Measurements from ENCODE around the gene MYZAP. TPM values are rescaled to one million over a fixed set of nuclear protein-coding genes. Genes with fewer than 3 reads are reported as not detected.

The MYZAP gene
- total RNA-seq, 1 experiment from 2014 or later, result 0.63 TPM

DNA sequence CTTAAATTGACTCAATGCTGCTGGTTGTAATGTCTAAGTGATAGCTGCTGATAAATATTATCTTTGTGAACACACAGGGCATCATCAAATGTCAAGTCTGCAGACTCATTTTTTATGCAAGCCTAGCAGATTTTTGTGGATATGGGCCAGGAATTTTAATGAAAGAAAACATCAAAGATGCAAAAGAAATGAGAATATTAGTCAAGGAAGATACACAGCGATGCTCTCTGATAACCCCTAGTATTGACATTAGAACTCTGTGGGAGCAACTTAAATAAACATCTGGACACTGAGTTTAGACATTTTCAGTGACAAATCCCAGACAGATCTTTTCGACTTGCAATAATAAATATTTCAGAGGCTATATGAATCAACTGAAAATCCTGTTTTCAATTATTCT lies 143.2 kb downstream of the MYZAP start:
- Histone ChIP-seq H3K14ac (ENCODE audit: insufficient read depth, low read length) (no peak overlapping the region), H2BK15ac (ENCODE audit: low read depth, low read length) (no peak overlapping the region), H4K91ac (ENCODE audit: insufficient read length, low read depth, low read length) (no peak overlapping the region), H3T11ph (ENCODE audit: low read length) (no peak overlapping the region), H3K27me3 (ENCODE audit: insufficient read depth, low read length) (no peaks in the 10 kb centered on the region), H2AK5ac (ENCODE audit: insufficient read length, low read length) (no peak overlapping the region), H3K79me2 (ENCODE audit: insufficient read depth, low read length) (no peaks in the 10 kb centered on the region), H3K4me1 (ENCODE audit: insufficient read depth, low read length) (no peaks in the 10 kb centered on the region), H3K27ac (ENCODE audit: insufficient read length, low read depth, low read length) (no peak overlapping the region), H4K20me1 (ENCODE audit: control insufficient read depth, insufficient read depth, insufficient read length) (no peaks in the 10 kb centered on the region), H2BK12ac (ENCODE audit: insufficient read length, low read depth, low read length) (no peak overlapping the region), H4K8ac (replicated peaks; ENCODE audit: insufficient read length, low read depth, low read length) (no peak overlapping the region), H3K23ac (ENCODE audit: insufficient read length, low read depth, low read length) (no peak overlapping the region), H3K56ac (ENCODE audit: insufficient read length, low read depth, low read length) (no peak overlapping the region), H4K5ac (ENCODE audit: insufficient read length, low read depth, low read length) (no peak overlapping the region), H3K79me1 (ENCODE audit: insufficient read depth, low read depth, low read length, poor library complexity, severe bottlenecking) (no peaks in the 10 kb centered on the region), H2BK20ac (ENCODE audit: low read depth, low read length, poor library complexity, severe bottlenecking) (no peak overlapping the region), H3K4me2 (ENCODE audit: insufficient read depth, insufficient read length, low read length) (no peak overlapping the region), H3K9ac (ENCODE audit: extremely low read depth, insufficient read length, low read length) (no peak overlapping the region), H3K18ac (ENCODE audit: insufficient read length, low read depth, low read length) (no peak overlapping the region), H3K4ac (ENCODE audit: low read depth, low read length) (no peak overlapping the region), H3K23me2 (ENCODE audit: insufficient read length, low read depth, low read length, poor library complexity, severe bottlenecking) (no peaks in the 10 kb centered on the region), H3K9me3 (ENCODE audit: control insufficient read depth, low read depth, low read length) (no peaks in the 10 kb centered on the region), H2BK5ac (ENCODE audit: insufficient read length, low read length) (no peak overlapping the region), H2BK120ac (ENCODE audit: low read depth, low read length, poor library complexity, severe bottlenecking) (no peak overlapping the region), H2AFZ (ENCODE audit: low read length) (no peak overlapping the region)
- TF ChIP-seq CTCF (conservative IDR thresholded peaks at IDR 0.05), result no peak
- H3K4me1 Mint-ChIP-seq, result peaks cover 8 to 13% of the 10 kb centered on the region in 2 experiments; a peak in 3 of 4 replicates
- H3K4me3 Mint-ChIP-seq, result no peak overlapping the region
- H3K9me3 Mint-ChIP-seq, result peaks cover 0 to 2% of the 10 kb centered on the region in 2 experiments; a peak in 1 of 5 replicates
- no peaks in the 10 kb centered on the region; a peak in 1 of 7 replicates for H3K36me3 Mint-ChIP-seq (ENCODE audit: insufficient read depth in 1 of 3, low read depth in 3 of 3)
- DNase-seq, result no peak
- 0 out of 2 replicates have a peak, but pooled peaks cover 2% of the 10 kb centered on the region for H3K27me3 Mint-ChIP-seq (ENCODE audit: low read depth)
- no peak overlapping the region for H3K27ac Mint-ChIP-seq
- WGBS (ENCODE audit: extremely low coverage, insufficient read length, low lambda C conversion rate), result no CpG with 5 or more reads among the region's 2 CpGs

Other genes with a start within 250 kb of the MYZAP start
- gene CGNL1, start 215.4 kb upstream of the MYZAP start, total RNA-seq (2021), result 32.5 and 34.6 TPM in 2 replicates
- gene POLR2M, start 114.8 kb downstream of the MYZAP start, total RNA-seq (2021), result 59.8 and 67.3 TPM in 2 replicates